ENCODE data around the gene TRAF2.

Gene TRAF2

DNA sequence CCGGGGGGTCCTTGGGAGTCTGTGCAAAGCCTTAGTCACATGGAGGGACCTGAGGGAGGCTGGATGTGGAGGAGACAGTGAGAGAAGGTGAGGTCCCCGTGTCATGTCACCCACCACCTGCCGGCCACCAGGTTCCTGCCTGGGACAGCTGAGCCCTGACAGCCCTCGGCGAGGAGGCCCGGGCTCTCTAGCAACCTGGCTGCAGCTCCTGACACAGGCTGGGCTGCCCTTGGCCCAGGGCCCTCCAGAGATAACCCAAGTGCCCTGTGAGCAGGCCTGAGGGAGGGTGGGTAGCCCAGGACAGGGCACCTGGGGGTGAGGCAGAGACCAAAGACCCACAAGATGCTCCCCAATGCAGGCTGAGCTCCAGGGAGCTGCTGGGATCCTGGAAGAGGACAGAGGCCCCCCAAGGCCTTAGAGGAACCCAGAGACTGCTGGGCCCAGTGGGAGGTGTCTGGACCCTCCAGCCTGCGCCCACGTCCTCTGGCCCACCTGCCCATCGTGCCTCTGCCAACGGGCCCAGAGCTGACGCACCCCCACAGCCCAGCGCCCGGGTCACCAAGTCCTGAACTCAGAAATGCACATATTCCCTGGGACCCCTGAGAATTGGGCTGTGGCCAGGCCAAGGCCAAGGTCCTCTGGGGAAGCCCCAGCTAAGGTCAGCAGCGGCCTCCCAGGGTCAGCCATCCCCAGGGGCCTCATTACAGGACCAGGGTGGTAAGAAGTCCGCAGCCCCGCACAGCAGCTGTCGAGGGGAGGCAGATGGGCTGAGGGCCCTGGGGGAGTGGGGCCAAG is 82.2 kb downstream of the TRAF2 start:
- TF ChIP-seq RAD21 (IDR thresholded peaks at IDR 0.05; ENCODE audit: low read depth), result no peak
- TF ChIP-seq ZBTB7A (IDR thresholded peaks at IDR 0.05; ENCODE audit: low read depth), result no peak
- no peak for TF ChIP-seq YY1 (IDR thresholded peaks at IDR 0.05; ENCODE audit: low read depth)
- no peak for TF ChIP-seq FOXM1 (IDR thresholded peaks at IDR 0.05; ENCODE audit: borderline replicate concordance, low read depth)
- no peak for TF ChIP-seq NFIC (IDR thresholded peaks at IDR 0.05)
- no peak for TF ChIP-seq CREB1 (IDR thresholded peaks at IDR 0.05; ENCODE audit: low read depth)
- TF ChIP-seq CEBPB (IDR thresholded peaks at IDR 0.05), result no peak
- TF ChIP-seq, protein P1, sequence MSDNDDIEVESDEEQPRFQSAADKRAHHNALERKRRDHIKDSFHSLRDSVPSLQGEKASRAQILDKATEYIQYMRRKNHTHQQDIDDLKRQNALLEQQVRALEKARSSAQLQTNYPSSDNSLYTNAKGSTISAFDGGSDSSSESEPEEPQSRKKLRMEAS (IDR thresholded peaks at IDR 0.05), result no peak
- no peak for TF ChIP-seq EP300 (IDR thresholded peaks at IDR 0.05; ENCODE audit: borderline replicate concordance)
- TF ChIP-seq, protein P2, sequence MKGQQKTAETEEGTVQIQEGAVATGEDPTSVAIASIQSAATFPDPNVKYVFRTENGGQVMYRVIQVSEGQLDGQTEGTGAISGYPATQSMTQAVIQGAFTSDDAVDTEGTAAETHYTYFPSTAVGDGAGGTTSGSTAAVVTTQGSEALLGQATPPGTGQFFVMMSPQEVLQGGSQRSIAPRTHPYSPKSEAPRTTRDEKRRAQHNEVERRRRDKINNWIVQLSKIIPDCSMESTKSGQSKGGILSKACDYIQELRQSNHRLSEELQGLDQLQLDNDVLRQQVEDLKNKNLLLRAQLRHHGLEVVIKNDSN (IDR thresholded peaks at IDR 0.05), result no peak
- no peak for TF ChIP-seq TCF12 (IDR thresholded peaks at IDR 0.05; ENCODE audit: low read depth)
- no peak for TF ChIP-seq TAF1 (IDR thresholded peaks at IDR 0.05; ENCODE audit: low read depth)

DNA sequence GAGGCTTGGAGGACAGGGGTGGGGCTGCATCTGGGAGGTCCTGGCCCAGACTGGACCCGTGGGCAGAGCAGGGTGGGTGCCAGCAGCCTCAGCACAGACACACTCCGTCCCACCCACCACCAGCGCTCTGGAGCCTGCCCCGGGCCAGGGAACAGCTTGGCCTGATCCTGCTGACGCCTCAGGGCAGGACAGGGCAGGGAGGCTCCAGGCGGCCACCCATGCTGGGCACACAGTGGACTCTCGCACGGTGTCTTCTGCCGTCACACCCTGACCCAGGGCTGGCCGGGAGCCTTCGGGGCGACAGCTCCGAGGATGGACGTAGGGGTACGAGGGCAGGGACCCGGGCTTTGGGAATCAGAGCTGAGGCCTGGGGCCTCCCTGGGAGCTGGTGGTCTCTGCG is 82.8 kb downstream of the TRAF2 start:
- TF ChIP-seq TAF1 (IDR thresholded peaks at IDR 0.05; ENCODE audit: low read depth) (no peak), ZBTB7A (IDR thresholded peaks at IDR 0.05; ENCODE audit: low read depth) (no peak), TEAD4 (IDR thresholded peaks at IDR 0.05) (no peak)
- TF ChIP-seq, protein P2 (IDR thresholded peaks at IDR 0.05), result no peak

DNA sequence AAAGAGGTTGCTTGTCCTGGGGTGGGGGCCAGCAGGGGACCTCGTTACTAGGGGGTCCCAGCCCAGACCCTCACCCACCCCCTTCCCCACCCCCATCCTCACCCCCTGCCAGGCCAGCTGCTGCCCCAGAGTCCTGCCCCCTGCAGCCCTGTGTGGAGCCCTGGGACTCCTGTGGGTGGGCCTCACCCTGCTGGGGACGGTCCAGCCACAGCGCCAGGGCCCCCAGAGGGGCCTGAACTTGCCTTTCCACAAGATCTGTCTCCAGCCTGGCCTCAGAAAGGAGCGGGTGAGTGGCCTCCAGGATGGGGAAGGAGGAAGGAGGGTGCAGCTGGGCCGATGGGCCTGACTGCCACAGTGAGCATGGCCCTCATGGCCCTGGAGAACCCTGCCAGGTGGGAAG is 83.5 kb downstream of the TRAF2 start:
- no peak for TF ChIP-seq EP300 (IDR thresholded peaks at IDR 0.05; ENCODE audit: borderline replicate concordance)
- no peak for TF ChIP-seq RAD21 (IDR thresholded peaks at IDR 0.05; ENCODE audit: low read depth)
- no peak for TF ChIP-seq FOXM1 (IDR thresholded peaks at IDR 0.05; ENCODE audit: borderline replicate concordance, low read depth)
- TF ChIP-seq, protein P1 (IDR thresholded peaks at IDR 0.05), result no peak

DNA sequence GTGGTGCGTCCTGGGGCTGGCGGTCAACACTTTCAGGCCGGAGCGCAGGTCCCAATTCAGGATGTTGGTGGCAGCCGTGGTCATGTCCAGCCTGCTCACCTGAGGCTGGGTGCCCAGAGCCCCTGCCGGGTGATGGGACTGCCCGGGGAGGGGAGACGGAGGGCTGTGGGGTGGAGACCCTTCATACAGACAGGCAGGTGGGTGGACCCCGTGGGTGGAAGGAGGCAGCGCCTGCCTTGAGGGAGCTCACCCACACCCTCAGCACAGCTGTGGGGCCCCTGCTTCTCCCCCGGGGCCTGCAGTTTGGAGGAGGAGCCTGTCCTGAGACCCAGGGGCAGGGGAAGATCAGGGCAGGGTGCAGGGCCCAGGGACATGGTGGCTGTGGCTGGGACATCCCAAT is 84.0 kb downstream of the TRAF2 start:
- TF ChIP-seq CREB1 (IDR thresholded peaks at IDR 0.05; ENCODE audit: low read depth) (no peak), TAF1 (IDR thresholded peaks at IDR 0.05; ENCODE audit: low read depth) (no peak), ZBTB7A (IDR thresholded peaks at IDR 0.05; ENCODE audit: low read depth) (no peak), EGR1 (IDR thresholded peaks at IDR 0.05) (no peak), RAD21 (IDR thresholded peaks at IDR 0.05; ENCODE audit: low read depth) (no peak), CEBPB (IDR thresholded peaks at IDR 0.05) (no peak), YY1 (IDR thresholded peaks at IDR 0.05; ENCODE audit: low read depth) (no peak), FOXM1 (IDR thresholded peaks at IDR 0.05; ENCODE audit: borderline replicate concordance, low read depth) (no peak)
- TF ChIP-seq, protein P2 (IDR thresholded peaks at IDR 0.05), result no peak
- TF ChIP-seq, protein P3, sequence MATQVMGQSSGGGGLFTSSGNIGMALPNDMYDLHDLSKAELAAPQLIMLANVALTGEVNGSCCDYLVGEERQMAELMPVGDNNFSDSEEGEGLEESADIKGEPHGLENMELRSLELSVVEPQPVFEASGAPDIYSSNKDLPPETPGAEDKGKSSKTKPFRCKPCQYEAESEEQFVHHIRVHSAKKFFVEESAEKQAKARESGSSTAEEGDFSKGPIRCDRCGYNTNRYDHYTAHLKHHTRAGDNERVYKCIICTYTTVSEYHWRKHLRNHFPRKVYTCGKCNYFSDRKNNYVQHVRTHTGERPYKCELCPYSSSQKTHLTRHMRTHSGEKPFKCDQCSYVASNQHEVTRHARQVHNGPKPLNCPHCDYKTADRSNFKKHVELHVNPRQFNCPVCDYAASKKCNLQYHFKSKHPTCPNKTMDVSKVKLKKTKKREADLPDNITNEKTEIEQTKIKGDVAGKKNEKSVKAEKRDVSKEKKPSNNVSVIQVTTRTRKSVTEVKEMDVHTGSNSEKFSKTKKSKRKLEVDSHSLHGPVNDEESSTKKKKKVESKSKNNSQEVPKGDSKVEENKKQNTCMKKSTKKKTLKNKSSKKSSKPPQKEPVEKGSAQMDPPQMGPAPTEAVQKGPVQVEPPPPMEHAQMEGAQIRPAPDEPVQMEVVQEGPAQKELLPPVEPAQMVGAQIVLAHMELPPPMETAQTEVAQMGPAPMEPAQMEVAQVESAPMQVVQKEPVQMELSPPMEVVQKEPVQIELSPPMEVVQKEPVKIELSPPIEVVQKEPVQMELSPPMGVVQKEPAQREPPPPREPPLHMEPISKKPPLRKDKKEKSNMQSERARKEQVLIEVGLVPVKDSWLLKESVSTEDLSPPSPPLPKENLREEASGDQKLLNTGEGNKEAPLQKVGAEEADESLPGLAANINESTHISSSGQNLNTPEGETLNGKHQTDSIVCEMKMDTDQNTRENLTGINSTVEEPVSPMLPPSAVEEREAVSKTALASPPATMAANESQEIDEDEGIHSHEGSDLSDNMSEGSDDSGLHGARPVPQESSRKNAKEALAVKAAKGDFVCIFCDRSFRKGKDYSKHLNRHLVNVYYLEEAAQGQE (IDR thresholded peaks at IDR 0.05; ENCODE audit: low read depth), result no peak

DNA sequence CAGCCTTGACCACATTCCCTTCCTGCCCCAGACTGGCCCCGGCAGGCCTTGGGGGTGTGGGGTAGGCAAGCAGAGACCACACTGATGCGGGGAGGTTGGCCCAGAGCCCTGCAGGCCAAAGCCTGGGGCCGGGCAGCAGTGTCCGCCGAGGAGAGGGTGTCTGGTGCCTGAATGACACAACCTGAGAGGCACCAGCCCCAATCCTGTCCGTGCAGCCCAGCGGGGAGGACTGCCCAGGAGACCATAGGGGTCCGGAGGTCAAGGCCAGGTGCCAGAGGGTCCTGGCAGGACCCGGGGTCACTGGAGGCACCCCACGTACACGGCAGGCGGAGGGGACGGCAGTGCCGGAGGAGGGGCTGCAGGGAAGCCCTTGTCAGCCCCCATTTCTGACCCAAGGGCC is 85.4 kb downstream of the TRAF2 start:
- TF ChIP-seq YY1 (IDR thresholded peaks at IDR 0.05; ENCODE audit: low read depth) (no peak), EGR1 (IDR thresholded peaks at IDR 0.05) (no peak), CEBPB (IDR thresholded peaks at IDR 0.05) (no peak), CREB1 (IDR thresholded peaks at IDR 0.05; ENCODE audit: low read depth) (no peak), RAD21 (IDR thresholded peaks at IDR 0.05; ENCODE audit: low read depth) (no peak), TEAD4 (IDR thresholded peaks at IDR 0.05) (no peak), TAF1 (IDR thresholded peaks at IDR 0.05; ENCODE audit: low read depth) (no peak), NFIC (IDR thresholded peaks at IDR 0.05) (no peak), ZBTB7A (IDR thresholded peaks at IDR 0.05; ENCODE audit: low read depth) (no peak), TCF12 (IDR thresholded peaks at IDR 0.05; ENCODE audit: low read depth) (no peak), EP300 (IDR thresholded peaks at IDR 0.05; ENCODE audit: borderline replicate concordance) (no peak), FOXM1 (IDR thresholded peaks at IDR 0.05; ENCODE audit: borderline replicate concordance, low read depth) (no peak)
- TF ChIP-seq, protein P2 (IDR thresholded peaks at IDR 0.05), result no peak
- TF ChIP-seq, protein P3 (IDR thresholded peaks at IDR 0.05; ENCODE audit: low read depth), result no peak
- TF ChIP-seq, protein P1 (IDR thresholded peaks at IDR 0.05), result no peak

All from Ishikawa (cell line).